Esophagus (tissue), 2 donors: ENCODE measurements around the gene CD3G. TPM values are rescaled to one million over a fixed set of nuclear protein-coding genes. Genes with fewer than 3 reads are reported as not detected.

Experiments
- H3K27ac ChIP-seq, 2 donors: one replicate each; pipeline ENCODE4 v1.5.1; 2013; ENCODE audit warnings: low read depth in 2 of 2, mild to moderate bottlenecking in 2 of 2, inconsistent platforms in 1 of 2, low read length in 1 of 2, moderate library complexity in 1 of 2
- H3K27me3 ChIP-seq, 2 donors: one replicate each; pipeline ENCODE4 v1.6.1; 2013; ENCODE audit warnings: low read length in 2 of 2, control low read depth in 1 of 2, mild to moderate bottlenecking in 1 of 2; ENCODE audit not compliant: insufficient read depth in 2 of 2, control insufficient read depth in 1 of 2
- H3K36me3 ChIP-seq, 2 donors: one replicate each; pipeline ENCODE4 v1.6.1; 2013; ENCODE audit warnings: low read length in 1 of 2; ENCODE audit not compliant: control insufficient read depth in 2 of 2, insufficient read depth in 2 of 2
- H3K4me1 ChIP-seq, 2 donors: one replicate each; pipeline ENCODE4 v1.6.1; 2013; ENCODE audit warnings: low read length in 1 of 2; ENCODE audit not compliant: control insufficient read depth in 2 of 2, insufficient read depth in 2 of 2
- H3K4me3 ChIP-seq, 2 donors: one replicate each; pipeline ENCODE4 v1.5.1; 2013; ENCODE audit warnings: low read length in 2 of 2, mild to moderate bottlenecking in 2 of 2, low read depth in 1 of 2, moderate library complexity in 1 of 2
- H3K9me3 ChIP-seq, 2 donors: one replicate each; pipeline ENCODE4 v1.6.1; 2013; ENCODE audit warnings: mild to moderate bottlenecking in 2 of 2, low read depth in 1 of 2, low read length in 1 of 2, moderate library complexity in 1 of 2; ENCODE audit not compliant: control insufficient read depth in 2 of 2, insufficient read depth in 1 of 2
- WGBS, 2 donors: extraction: QIAGEN DNeasy Blood & Tissue Kit; methylation state at CpG; one replicate each; pipeline ENCODE4 v1.1.7; 2013; 5-methylcytosine and 5-hydroxymethylcytosine counted together
- polyA plus RNA-seq, 2 donors: library from polyadenylated mRNA; stranded (reverse); fragments of 200-250 nt; gene quantifications; one replicate each; pipeline ENCODE4 v1.2.3, GENCODE V29; 2013
- donor health status: healthy with polysubstance abuse.
- donor health status: Bipolar disorder and iron deficiency.

CD3G gene
- polyA plus RNA-seq, 2 donors = 0.24 to 0.45 TPM

DNA sequence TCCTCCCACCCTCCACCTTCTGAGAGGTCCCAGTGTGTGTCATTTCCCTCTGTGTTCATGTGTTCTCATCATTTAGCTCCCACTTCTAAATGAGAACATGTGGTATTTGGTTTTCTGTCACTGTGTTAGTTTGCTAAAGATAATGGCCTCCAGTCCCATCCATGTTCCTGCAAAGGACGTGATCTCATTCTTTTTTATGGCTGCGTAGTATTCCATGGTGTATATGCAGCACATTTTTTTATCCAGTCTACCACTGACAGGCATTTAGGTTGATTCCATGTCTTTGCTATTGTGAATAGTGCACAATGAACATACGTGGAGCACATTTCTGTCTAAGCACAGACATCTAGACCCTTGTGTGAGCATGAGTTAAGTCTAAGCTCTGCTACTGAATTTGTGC, 33.9 kb upstream of the CD3G start:
- peaks cover 0 to 2% of the 10 kb centered on the region in 2 donors for H3K4me1 ChIP-seq
- no peaks in the 10 kb centered on the region for H3K36me3 ChIP-seq
- H3K27me3 ChIP-seq = peaks cover 0 to 4% of the 10 kb centered on the region in 2 donors
- H3K9me3 ChIP-seq = no peaks in the 10 kb centered on the region
- no peak overlapping the region for H3K27ac ChIP-seq
- WGBS, 2 donors = 87 to 89% methylated on average over 3 of the region's 3 CpGs
- H3K4me3 ChIP-seq = no peak overlapping the region

GRCh38 chr11:118310781-118311485, 33.2 kb upstream of the CD3G start:
- Histone ChIP-seq H3K27ac (no peak overlapping the region), H3K27me3 (peaks cover 0 to 4% of the 10 kb centered on the region in 2 donors), H3K4me3 (no peak overlapping the region), H3K4me1 (peaks cover 2 to 4% of the 10 kb centered on the region in 2 donors), H3K36me3 (no peaks in the 10 kb centered on the region), H3K9me3 (no peaks in the 10 kb centered on the region)
- 58 to 71% methylated on average over 3 of the region's 3 CpGs for WGBS, 2 donors

GRCh38 chr11:118311518-118311917, 32.6 kb upstream of the CD3G start:
- H3K27ac ChIP-seq = no peak overlapping the region

DNA sequence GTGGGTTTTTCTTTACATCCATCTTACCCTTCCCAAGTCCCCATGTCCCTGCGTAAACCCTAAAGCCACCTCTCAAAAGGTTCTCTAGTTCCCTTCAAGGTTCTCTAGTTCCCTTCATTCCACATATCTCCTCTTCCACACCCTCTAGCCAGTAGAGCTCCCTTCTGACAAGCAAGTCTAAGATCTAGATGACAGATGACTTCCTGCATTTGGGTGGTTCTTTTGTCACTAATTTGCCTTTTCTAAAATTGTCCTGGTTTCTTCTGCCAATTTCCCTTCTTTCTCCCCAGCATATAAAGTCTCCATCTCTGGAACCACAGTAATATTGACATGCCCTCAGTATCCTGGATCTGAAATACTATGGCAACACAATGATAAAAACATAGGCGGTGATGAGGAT, 31.8 kb upstream of the CD3G start:
- H3K27ac ChIP-seq = no peak overlapping the region
- peaks cover 6 to 9% of the 10 kb centered on the region in 2 donors for H3K4me1 ChIP-seq
- 92 to 97% methylated on average over 2 of the region's 2 CpGs for WGBS, 2 donors
- no peaks in the 10 kb centered on the region for H3K36me3 ChIP-seq
- no peaks in the 10 kb centered on the region for H3K9me3 ChIP-seq
- no peak overlapping the region for H3K4me3 ChIP-seq
- peaks cover 0 to 4% of the 10 kb centered on the region in 2 donors for H3K27me3 ChIP-seq

More at GRCh38 chr11:118311518-118311917, 32.6 kb upstream of the CD3G start:
- Histone ChIP-seq H3K36me3 (no peaks in the 10 kb centered on the region), H3K27me3 (peaks cover 0 to 4% of the 10 kb centered on the region in 2 donors), H3K9me3 (no peaks in the 10 kb centered on the region), H3K4me3 (no peak overlapping the region), H3K4me1 (peaks cover 2 to 4% of the 10 kb centered on the region in 2 donors)
- 66 to 71% methylated on average over 4 of the region's 4 CpGs for WGBS, 2 donors

DNA sequence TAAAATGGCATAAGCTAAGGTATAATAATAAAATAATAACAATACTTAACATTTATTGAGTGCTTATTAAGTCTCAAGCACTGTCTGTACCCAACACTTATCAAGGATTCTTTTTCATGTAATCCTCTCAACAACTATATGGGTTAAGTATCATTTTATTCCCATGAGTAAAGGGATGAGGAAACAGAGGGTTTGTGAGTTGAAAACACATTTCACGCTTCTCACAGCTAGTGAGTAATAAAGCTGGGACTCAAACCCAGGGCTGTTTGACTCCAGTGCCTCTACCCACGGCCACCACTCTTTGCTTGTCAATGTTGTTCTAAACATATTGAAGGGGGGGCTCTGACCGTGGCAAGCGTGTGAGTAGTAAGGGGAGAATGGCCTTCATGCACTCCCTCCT, 30.9 kb upstream of the CD3G start:
- H3K9me3 ChIP-seq = no peaks in the 10 kb centered on the region
- H3K4me1 ChIP-seq = peaks cover 6 to 9% of the 10 kb centered on the region in 2 donors
- no peak overlapping the region for H3K4me3 ChIP-seq
- H3K36me3 ChIP-seq = no peaks in the 10 kb centered on the region
- H3K27me3 ChIP-seq = peaks cover 0 to 4% of the 10 kb centered on the region in 2 donors
- no peak overlapping the region for H3K27ac ChIP-seq
- WGBS, 2 donors = 68% methylated on average over 4 of the region's 4 CpGs

GRCh38 chr11:118314988-118315411, 29.1 kb upstream of the CD3G start:
- H3K4me3 ChIP-seq = no peak overlapping the region
- H3K36me3 ChIP-seq = no peaks in the 10 kb centered on the region
- H3K4me1 ChIP-seq = peaks cover 6 to 9% of the 10 kb centered on the region in 2 donors
- WGBS, 2 donors = 35 to 45% methylated on average over 7 of the region's 7 CpGs
- H3K27me3 ChIP-seq = peaks cover 2 to 4% of the 10 kb centered on the region in 2 donors
- H3K27ac ChIP-seq = no peak overlapping the region
- H3K9me3 ChIP-seq = no peaks in the 10 kb centered on the region

DNA sequence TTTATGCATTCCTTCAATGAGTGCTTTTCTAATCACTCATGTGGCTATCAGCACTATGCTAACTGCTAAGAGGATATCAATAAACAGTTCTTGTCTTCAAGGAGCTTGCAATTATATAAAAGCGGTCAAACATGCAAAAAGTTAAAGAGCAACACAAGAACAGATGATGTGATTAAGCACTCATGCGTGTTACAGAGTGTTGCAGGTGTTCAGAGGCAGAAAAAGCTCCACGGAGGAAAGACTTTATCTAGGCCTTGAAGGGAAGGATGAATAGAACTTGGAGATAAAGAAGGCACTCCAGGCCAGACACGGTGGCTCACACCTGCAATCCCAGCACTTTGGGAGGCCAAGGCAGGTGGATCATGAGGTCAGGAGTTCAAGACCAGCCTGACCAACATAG, 26.0 kb upstream of the CD3G start:
- Histone ChIP-seq H3K27me3 (peaks cover 0 to 2% of the 10 kb centered on the region in 2 donors), H3K4me3 (no peak overlapping the region), H3K4me1 (peaks cover 6 to 9% of the 10 kb centered on the region in 2 donors), H3K9me3 (peaks cover 0 to 2% of the 10 kb centered on the region in 2 donors), H3K36me3 (no peaks in the 10 kb centered on the region), H3K27ac (no peak overlapping the region)
- WGBS, 2 donors = 82 to 86% methylated on average over 4 of the region's 4 CpGs

- WGBS, 2 donors = 87 to 89% methylated on average over 11 of the region's 11 CpGs
- Histone ChIP-seq H3K4me3 (no peak overlapping the region), H3K36me3 (no peaks in the 10 kb centered on the region), H3K9me3 (peaks cover 0 to 2% of the 10 kb centered on the region in 2 donors), H3K27ac (no peak overlapping the region), H3K4me1 (peaks cover 6 to 9% of the 10 kb centered on the region in 2 donors), H3K27me3 (peaks cover 0 to 2% of the 10 kb centered on the region in 2 donors)
These were observed 25.4 kb upstream of the CD3G start for GRCh38 chr11:118318581-118319336.

- no peaks in the 10 kb centered on the region for H3K36me3 ChIP-seq
- no peak overlapping the region for H3K4me3 ChIP-seq
- peaks cover 0 to 2% of the 10 kb centered on the region in 2 donors for H3K27me3 ChIP-seq
- H3K9me3 ChIP-seq = peaks cover 0 to 2% of the 10 kb centered on the region in 2 donors
- H3K27ac ChIP-seq = no peak overlapping the region
- WGBS, 2 donors = 67 to 82% methylated on average over 1 of the region's 1 CpG
- H3K4me1 ChIP-seq = peaks cover 6 to 9% of the 10 kb centered on the region in 2 donors
These were observed 24.8 kb upstream of the CD3G start for GRCh38 chr11:118319337-118319707.
